ENCODE data around the gene CAMK1G. TPM values are rescaled to one million over a fixed set of nuclear protein-coding genes. Genes with fewer than 3 reads are reported as not detected.

The CAMK1G gene
- total RNA-seq, 2 experiments from 2014 or later, result not detected

DNA sequence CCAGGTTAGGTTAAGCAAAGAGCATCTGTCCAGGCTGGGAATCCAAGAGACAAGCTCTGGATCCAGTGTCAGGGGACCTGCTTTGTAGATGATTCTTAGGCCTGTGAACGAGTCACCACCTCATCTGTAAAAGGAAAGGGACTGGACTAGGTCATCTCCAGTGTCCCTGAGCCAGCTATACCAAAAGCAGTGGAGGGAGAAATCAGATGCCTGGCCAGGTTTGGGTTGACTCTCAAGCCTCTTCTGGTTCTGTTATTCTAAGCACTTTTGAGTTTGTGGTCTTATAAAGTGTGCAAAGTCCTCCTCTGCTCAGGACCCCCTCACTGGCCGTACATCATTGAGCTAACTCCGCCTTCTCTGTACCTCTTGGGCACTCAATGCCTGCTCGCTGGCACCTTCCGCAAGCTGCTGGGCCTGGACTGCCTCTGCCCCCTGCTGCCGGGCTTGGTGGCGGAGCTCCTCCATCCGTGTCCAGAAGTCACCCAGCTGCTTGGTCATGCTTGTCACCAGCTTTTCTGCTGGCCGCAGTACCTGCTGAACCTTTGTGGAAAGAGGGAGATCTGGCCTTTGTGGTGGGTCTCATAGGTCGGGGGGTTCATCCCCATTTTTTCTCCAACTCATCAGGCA, 33.6 kb downstream of the CAMK1G start:
- Mint-ChIP-seq H3K36me3 (no peaks in the 10 kb centered on the region), H3K9me3 (no peaks in the 10 kb centered on the region), H3K27me3 (no peaks in the 10 kb centered on the region), H3K4me1 (no peaks in the 10 kb centered on the region), H3K4me3 (no peak overlapping the region), H3K27ac (no peak overlapping the region)
- no peak for DNase-seq

GRCh38 chr1:209617755-209618154, 34.2 kb downstream of the CAMK1G start:
- H3K9me3 Mint-ChIP-seq, result no peaks in the 10 kb centered on the region
- no peak overlapping the region for H3K4me3 Mint-ChIP-seq
- DNase-seq, result no peak
- no peak overlapping the region for H3K27ac Mint-ChIP-seq
- H3K36me3 Mint-ChIP-seq, result no peaks in the 10 kb centered on the region
- H3K4me1 Mint-ChIP-seq, result no peaks in the 10 kb centered on the region
- H3K27me3 Mint-ChIP-seq, result no peaks in the 10 kb centered on the region

GRCh38 chr1:209618291-209618690, 34.8 kb downstream of the CAMK1G start:
- Mint-ChIP-seq H3K4me3 (no peak overlapping the region), H3K36me3 (no peaks in the 10 kb centered on the region), H3K4me1 (no peaks in the 10 kb centered on the region), H3K27me3 (no peaks in the 10 kb centered on the region), H3K9me3 (no peaks in the 10 kb centered on the region), H3K27ac (no peak overlapping the region)
- no peak for DNase-seq

DNA sequence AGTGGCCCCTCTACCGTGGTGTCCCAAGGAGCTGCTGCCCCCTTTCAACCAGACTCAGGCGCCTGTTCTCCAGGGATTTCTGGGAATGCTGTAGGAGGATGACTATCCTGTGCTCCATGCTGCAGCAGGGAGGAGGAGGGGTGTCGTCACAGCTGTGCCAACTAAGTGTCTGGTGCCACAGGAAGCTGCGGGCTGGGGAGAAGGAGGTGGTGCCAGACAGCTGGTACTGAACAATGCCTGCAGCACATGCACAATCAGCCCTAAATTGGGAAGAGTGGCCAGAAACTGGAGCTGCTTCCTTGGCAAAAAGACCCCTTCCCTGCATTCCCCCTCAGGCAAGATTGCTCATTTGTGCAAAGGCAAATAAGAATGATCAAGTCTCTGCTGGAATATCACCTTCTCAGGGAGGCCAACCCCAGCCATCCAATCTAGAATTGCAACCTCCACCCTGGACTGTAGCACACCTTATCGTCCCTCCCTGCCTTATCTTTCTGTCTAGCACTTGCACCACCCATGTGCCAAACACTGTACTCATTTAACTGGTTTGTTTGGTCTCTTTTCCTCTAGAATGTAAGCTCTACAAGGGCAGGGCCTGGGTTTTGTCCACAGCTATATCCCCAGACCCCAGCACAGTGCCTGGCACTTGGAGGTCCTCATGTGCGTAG, 35.4 kb downstream of the CAMK1G start:
- no peak for DNase-seq
- no peaks in the 10 kb centered on the region for H3K4me1 Mint-ChIP-seq
- H3K4me3 Mint-ChIP-seq, result no peak overlapping the region
- no peak overlapping the region for H3K27ac Mint-ChIP-seq
- H3K27me3 Mint-ChIP-seq, result no peaks in the 10 kb centered on the region
- no peaks in the 10 kb centered on the region for H3K36me3 Mint-ChIP-seq
- H3K9me3 Mint-ChIP-seq, result no peaks in the 10 kb centered on the region

DNA sequence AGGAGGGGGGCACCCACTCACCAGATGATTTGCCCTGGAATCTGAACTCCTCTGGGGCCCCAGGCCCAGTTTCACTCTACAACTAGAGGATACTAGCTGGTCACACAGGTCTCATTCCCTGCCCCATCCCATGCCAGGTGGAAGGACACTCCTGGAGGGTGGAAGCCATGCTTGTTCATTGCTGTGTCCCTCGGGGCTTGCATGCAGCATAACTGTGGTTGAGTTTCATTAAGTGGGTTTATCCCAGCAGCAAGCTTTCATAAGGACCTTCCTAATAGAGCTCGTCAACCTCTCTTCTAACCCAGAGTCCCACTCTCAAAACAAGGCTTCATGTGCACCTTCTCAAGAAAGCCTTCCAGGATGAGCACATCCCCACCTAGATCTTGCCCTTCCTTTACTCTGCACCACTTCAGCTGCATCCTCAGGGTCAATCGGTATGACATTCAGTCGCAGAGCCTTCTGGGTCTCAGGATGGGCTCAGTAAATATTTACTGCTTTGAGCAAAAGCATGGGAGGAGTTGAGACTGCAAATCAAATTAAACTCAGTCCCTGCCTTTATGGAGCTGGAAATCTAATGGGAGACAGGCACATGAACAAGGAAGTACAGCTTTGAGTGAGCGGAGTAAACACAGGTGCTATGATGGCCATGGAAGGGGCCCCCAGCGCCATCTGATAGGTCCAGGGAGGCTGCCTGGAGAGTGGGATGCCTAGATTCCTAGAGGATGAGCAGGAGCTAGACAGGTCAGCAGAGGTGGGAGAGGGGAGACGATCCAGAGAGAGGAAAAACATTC, 36.4 kb downstream of the CAMK1G start:
- Mint-ChIP-seq H3K4me1 (no peaks in the 10 kb centered on the region), H3K27ac (no peak overlapping the region), H3K4me3 (no peak overlapping the region), H3K9me3 (no peaks in the 10 kb centered on the region), H3K27me3 (no peaks in the 10 kb centered on the region), H3K36me3 (no peaks in the 10 kb centered on the region)
- DNase-seq, result no peak

GRCh38 chr1:209620487-209620884, 37.0 kb downstream of the CAMK1G start:
- Mint-ChIP-seq H3K4me3 (no peak overlapping the region), H3K27ac (no peak overlapping the region), H3K4me1 (no peaks in the 10 kb centered on the region), H3K36me3 (no peaks in the 10 kb centered on the region), H3K9me3 (no peaks in the 10 kb centered on the region), H3K27me3 (no peaks in the 10 kb centered on the region)
- DNase-seq, result no peak

- DNase-seq, result no peak
- H3K27ac Mint-ChIP-seq, result no peak overlapping the region
Observed at GRCh38 chr1:209621286-209621685, 37.8 kb downstream of the CAMK1G start.

DNA sequence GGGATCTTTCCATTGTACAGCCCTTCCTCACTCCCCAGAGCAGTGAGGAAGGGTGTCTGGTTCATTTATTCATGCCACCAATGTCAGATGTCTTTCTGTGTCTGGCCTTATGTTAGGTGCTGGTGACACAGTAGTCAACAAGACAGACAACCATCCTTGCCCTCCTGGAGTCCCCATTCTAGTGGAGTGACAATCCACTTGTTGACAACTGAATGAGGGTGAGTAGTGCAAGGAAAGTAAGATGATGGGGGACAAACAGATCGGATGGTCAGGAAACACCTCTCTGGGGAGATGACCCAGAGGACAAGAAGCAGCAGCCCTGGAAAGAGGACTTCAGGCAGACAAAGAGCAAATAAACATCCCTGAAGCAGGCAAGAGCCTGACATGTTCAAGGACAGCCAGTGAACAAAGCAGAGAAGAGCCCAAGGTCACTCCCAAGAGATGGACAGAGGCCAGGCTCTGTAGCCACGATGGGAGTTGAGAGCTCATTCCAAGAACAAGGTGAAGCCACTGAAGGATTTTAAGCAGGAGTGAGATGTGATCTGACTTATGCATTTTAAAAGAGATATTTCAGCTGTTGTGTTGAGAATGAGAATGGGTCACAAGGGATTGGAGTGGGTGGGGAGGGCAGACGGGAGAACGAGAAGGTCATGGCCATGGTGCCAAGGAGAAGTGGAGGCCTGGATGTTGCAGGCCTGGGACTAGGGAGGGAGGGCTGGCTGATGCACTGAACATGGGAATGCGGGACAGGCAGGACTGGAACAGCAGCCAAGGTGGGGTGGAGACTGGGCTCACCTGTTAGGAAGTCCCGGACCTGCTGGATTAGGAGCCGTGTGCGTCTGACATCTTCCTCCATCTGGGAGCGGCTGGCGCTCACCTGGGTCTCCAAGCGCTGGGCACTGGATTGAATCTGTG, 38.5 kb downstream of the CAMK1G start:
- Mint-ChIP-seq H3K4me1 (no peaks in the 10 kb centered on the region), H3K4me3 (no peak overlapping the region), H3K36me3 (no peaks in the 10 kb centered on the region), H3K27ac (no peak overlapping the region), H3K27me3 (no peaks in the 10 kb centered on the region), H3K9me3 (no peaks in the 10 kb centered on the region)
- no peak for DNase-seq

More at GRCh38 chr1:209621286-209621685, 37.8 kb downstream of the CAMK1G start:
- Mint-ChIP-seq H3K36me3 (no peaks in the 10 kb centered on the region), H3K4me3 (no peak overlapping the region), H3K9me3 (no peaks in the 10 kb centered on the region), H3K27me3 (no peaks in the 10 kb centered on the region), H3K4me1 (no peaks in the 10 kb centered on the region)

- Mint-ChIP-seq H3K9me3 (no peaks in the 10 kb centered on the region), H3K36me3 (no peaks in the 10 kb centered on the region), H3K4me3 (no peak overlapping the region), H3K27me3 (no peaks in the 10 kb centered on the region), H3K4me1 (peaks cover 3% of the 10 kb centered on the region), H3K27ac (no peak overlapping the region)
- DNase-seq, result no peak
Observed at GRCh38 chr1:209622841-209623829, 39.6 kb downstream of the CAMK1G start.

- no peaks in the 10 kb centered on the region for H3K27me3 Mint-ChIP-seq
- no peak for DNase-seq
- no peak overlapping the region for H3K27ac Mint-ChIP-seq
- H3K4me1 Mint-ChIP-seq, result peaks cover 5% of the 10 kb centered on the region
- H3K36me3 Mint-ChIP-seq, result no peaks in the 10 kb centered on the region
- no peaks in the 10 kb centered on the region for H3K9me3 Mint-ChIP-seq
- H3K4me3 Mint-ChIP-seq, result no peak overlapping the region
Observed at GRCh38 chr1:209624558-209625549, 41.3 kb downstream of the CAMK1G start.

- H3K36me3 Mint-ChIP-seq, result no peaks in the 10 kb centered on the region
- H3K27ac Mint-ChIP-seq, result no peak overlapping the region
- no peaks in the 10 kb centered on the region for H3K9me3 Mint-ChIP-seq
- no peak for DNase-seq
- no peak overlapping the region for H3K4me3 Mint-ChIP-seq
- no peaks in the 10 kb centered on the region for H3K27me3 Mint-ChIP-seq
- H3K4me1 Mint-ChIP-seq, result peaks cover 5% of the 10 kb centered on the region
Observed at GRCh38 chr1:209625791-209626285, 42.3 kb downstream of the CAMK1G start.

DNA sequence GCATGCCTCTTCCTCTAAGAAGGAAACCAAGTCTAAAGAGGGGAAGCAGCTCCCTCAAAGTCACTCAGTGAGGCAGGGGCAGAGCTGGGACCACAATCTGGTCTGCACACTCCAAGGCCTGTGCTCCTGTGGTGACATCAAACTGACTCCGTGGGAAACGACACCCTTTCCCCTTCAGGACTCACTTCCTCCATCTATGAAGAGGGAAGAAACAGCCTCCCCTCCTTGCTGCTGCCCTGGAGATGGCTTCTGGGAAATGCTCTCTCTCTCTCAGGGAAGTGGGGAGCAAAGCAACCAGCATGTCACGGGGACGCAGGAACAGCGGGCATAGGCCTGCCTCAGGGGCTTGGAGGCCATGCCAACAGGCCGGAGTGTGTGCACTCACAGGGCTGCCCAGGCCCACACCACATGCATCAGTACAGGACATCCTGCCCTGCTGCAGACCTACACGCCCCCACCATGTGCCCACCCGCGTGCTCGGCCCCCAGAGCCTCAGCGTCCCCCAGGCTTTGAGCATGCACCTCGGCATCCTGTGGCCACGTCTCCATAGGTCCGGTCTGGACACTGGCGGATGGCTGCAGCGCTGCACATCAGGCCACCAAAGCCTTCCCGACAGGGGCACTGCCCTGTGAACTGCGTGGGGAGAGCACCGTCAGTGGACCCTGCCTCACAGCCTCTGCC, 43.0 kb downstream of the CAMK1G start:
- Mint-ChIP-seq H3K4me1 (peaks cover 5% of the 10 kb centered on the region), H3K9me3 (no peaks in the 10 kb centered on the region)

More for the DNA sequence above, 43.0 kb downstream of the CAMK1G start:
- Mint-ChIP-seq H3K27me3 (no peaks in the 10 kb centered on the region), H3K27ac (no peak overlapping the region), H3K4me3 (no peak overlapping the region), H3K36me3 (no peaks in the 10 kb centered on the region)
- no peak for DNase-seq
